ENCODE data around the gene FAM200A.

The FAM200A gene

DNA sequence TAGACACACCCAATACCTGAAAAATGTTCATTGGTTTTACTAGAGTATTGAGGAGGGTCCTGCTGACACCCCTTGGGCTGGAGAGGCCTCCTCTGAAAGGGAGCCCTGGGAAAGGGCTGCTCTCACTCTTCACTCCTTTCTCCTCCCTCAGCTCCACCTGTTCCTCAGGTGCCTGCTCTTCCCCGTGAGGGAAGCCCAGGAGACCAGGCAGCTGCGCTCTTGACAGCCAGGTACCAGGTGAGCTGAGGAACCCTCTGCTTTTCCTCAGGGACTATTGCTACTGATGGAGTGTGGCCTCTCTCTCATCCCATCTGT is 9.8 kb upstream of the FAM200A start:
- Histone ChIP-seq H3K27ac (peak overlapping the region in 2 of 11 experiments; percentile 53 to 63; a peak in 2 of 22 replicates), H3K4me1 (peaks cover 25 to 57% (median 44%) of the 10 kb centered on the region in 10 experiments), H3K9ac (peak overlapping the region in 3 of 11 experiments; percentile 16 to 96 (median 26); a peak in 2 of 22 replicates), H3K4me2 (peak overlapping the region in 5 of 11 experiments; percentile 5 to 94 (median 85); a peak in 8 of 22 replicates), H3K4me3 (no peak overlapping the region), H3K36me3 (peaks cover 64 to 74% (median 71%) of the 10 kb centered on the region in 11 experiments), H4K20me1 (peaks cover 25 to 77% (median 59%) of the 10 kb centered on the region in 11 experiments; a peak in 20 of 22 replicates), H3K27me3 (no peaks in the 10 kb centered on the region), H3K9me3 (replicated peaks in 1 of 11) (no peaks in the 10 kb centered on the region)
- no peak for TF ChIP-seq Cebpa-rat (IDR thresholded peaks at IDR 0.05)

DNA sequence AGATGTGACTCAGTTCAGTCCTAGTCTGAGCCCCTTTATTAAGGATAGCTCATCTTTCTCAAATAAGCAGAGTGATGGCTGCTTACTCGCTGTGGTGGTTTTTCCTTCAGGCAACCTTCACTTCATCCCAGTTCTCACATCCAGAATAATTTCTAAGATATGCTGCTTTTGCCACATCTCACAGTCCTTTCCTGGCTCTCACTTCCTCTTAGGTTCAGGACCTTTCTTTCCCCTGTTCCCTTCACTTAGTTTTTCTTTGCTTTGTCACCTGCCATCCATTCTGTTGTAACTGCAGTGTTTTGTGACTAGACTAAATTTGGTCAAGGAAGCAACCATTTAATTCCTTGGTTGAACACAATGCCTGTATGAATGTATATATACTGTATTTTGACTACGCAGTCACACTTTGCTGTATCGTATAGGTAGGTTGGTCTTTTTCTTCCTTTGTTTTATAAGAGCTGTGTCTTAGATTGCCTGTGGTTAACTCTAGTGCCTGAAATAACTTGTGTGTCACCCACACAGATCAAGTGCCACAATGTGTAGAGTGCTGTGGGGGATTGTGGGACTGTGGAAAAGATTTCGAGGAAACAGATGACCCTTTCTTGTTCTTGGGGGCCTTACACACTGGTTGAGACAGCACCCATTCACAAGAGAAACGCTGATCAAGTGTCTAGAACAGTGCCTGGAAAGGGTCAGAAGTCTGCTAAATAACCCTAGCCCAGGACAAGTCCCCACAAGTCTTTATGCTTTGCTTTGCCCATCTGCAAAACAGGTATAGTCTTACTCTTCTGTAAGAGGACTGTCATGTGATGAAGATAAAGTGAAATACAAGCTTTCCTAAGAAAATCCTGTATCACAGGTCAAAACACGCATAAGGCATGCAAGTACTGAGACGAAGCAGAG is 9.2 kb upstream of the FAM200A start:
- Histone ChIP-seq H3K27ac (peak overlapping the region in 3 of 11 experiments; percentile 1 to 63 (median 18); a peak in 5 of 22 replicates), H3K27me3 (no peaks in the 10 kb centered on the region), H3K4me1 (peaks cover 27 to 63% (median 47%) of the 10 kb centered on the region in 10 experiments), H3K9ac (peak overlapping the region in 7 of 11 experiments; percentile 12 to 98 (median 93); a peak in 10 of 22 replicates), H3K9me3 (replicated peaks in 1 of 11) (no peaks in the 10 kb centered on the region), H3K36me3 (peaks cover 61 to 73% (median 70%) of the 10 kb centered on the region in 11 experiments), H3K4me2 (peak overlapping the region in 10 of 11 experiments; percentile 81 to 94 (median 88); a peak in 18 of 22 replicates), H4K20me1 (peaks cover 20 to 71% (median 54%) of the 10 kb centered on the region in 11 experiments; a peak in 20 of 22 replicates), H3K4me3 (peak overlapping the region in 3 of 10 experiments; percentile 76 to 88 (median 80); a peak in 3 of 20 replicates)
- TF ChIP-seq Cebpa-rat (IDR thresholded peaks at IDR 0.05) = no peak

- H3K4me2 ChIP-seq = peak overlapping the region; percentile 81 to 94 (median 88)
- peak overlapping the region; percentile 93 to 98 (median 97) for H3K27ac ChIP-seq
- H3K27me3 ChIP-seq = no peaks in the 10 kb centered on the region
- H3K9ac ChIP-seq = peak overlapping the region; percentile 93 to 99 (median 97)
- peaks cover 45 to 73% (median 66%) of the 10 kb centered on the region in 11 experiments for H3K36me3 ChIP-seq
- no peak for TF ChIP-seq Cebpa-rat (IDR thresholded peaks at IDR 0.05)
- no peaks in the 10 kb centered on the region for H3K9me3 ChIP-seq (replicated peaks in 1 of 11)
- peaks cover 27 to 79% (median 52%) of the 10 kb centered on the region in 10 experiments for H3K4me1 ChIP-seq
- H4K20me1 ChIP-seq = peaks cover 14 to 53% (median 40%) of the 10 kb centered on the region in 11 experiments; a peak in 20 of 22 replicates
- H3K4me3 ChIP-seq = peak overlapping the region; percentile 76 to 96 (median 90)
Measured at GRCh38 chr7:99559175-99559915, 7.4 kb upstream of the FAM200A start.

DNA sequence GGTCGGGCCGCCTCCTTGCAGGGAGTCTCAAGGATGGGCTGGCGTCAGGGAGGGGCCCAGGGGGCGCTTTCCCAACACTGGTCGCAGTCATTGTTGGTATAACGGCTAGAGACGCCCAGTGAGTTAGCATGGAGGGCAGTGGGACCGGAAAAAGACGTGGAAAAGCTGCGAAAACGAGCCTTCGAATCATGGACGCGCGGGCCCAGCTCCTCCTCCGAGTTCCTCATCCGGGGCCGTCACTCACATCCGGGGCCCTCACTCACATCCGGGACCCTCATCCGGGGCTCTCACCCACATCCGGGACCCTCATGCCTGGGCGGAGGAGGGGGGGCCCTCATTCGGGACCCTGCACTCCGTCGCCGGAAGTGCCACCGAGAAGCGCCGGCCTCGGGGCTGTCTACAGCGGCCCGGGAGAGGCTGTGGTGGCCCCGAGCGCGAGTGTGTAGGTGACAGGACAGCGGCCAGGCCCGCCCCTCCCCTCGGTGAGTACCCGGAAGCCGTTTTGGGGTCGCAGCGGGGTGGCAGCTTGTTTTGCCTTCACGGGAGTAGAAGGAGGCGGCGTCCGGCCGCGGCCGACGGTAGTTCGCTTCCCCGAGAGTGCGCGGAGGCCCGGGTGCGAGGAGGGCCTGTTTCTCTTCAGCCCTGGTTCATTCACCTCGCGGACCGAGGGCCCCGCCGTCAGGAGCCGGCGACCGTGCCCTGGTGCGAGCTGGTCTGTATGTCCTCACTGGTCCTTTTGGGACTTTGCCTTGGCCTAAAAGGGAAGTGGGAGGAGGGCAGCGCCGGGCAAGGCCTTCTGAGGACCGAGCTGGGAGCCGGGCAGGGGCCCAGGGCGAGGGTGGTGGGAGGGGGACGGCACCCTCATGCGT is 6.6 kb upstream of the FAM200A start, which contains the start of gene ZNF655:
Gene ZNF655, plus strand, starts transcription at position 337 of the 869 bp plus-strand sequence. CDS start 1,918 bp downstream, outside the sequence.
- no peaks in the 10 kb centered on the region for H3K27me3 ChIP-seq
- peak within 1 kb of the TSS; percentile 76 to 96 (median 90) for H3K4me3 ChIP-seq
- peaks cover 43 to 73% (median 64%) of the 10 kb centered on the region in 11 experiments for H3K36me3 ChIP-seq
- no peaks in the 10 kb centered on the region for H3K9me3 ChIP-seq (replicated peaks in 1 of 11)
- peak within 1 kb of the TSS; percentile 93 to 99 (median 97) for H3K9ac ChIP-seq
- peak within 1 kb of the TSS; percentile 81 to 94 (median 88) for H3K4me2 ChIP-seq
- 0 out of 22 replicates have a peak, but pooled peaks of 1 of the 11 experiments have one; percentile 10 for TF ChIP-seq Cebpa-rat (IDR thresholded peaks at IDR 0.05)
- H4K20me1 ChIP-seq = peaks cover 10 to 45% (median 36%) of the 10 kb centered on the region in 11 experiments; a peak in 19 of 22 replicates
- peaks cover 27 to 73% (median 51%) of the 10 kb centered on the region in 10 experiments for H3K4me1 ChIP-seq
- peak within 1 kb of the TSS; percentile 93 to 98 (median 97) for H3K27ac ChIP-seq

DNA sequence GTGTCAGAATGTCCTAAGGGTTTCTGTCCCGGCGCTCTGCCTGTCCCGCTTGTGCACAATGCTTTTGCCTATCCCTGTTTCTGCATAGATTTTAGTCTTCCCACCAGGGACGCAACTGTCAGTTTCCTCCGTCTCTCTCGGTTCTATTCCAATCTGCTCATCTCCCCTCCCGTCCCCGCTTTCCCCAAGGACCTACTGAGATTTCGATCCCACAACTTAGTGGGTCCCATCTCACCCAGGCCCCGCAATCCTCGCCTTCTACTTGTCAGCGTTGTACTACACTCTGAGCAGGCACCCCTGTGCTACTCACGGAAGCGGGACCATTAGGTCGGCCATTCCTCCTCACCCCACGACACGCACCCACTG is 6.0 kb upstream of the FAM200A start:
- peak overlapping the region; percentile 81 to 94 (median 88) for H3K4me2 ChIP-seq
- no peak for TF ChIP-seq Cebpa-rat (IDR thresholded peaks at IDR 0.05)
- peaks cover 10 to 39% (median 29%) of the 10 kb centered on the region in 11 experiments; a peak in 17 of 22 replicates for H4K20me1 ChIP-seq
- H3K9ac ChIP-seq = peak overlapping the region; percentile 93 to 99 (median 97)
- H3K36me3 ChIP-seq = peaks cover 40 to 72% (median 61%) of the 10 kb centered on the region in 11 experiments
- peaks cover 27 to 71% (median 46%) of the 10 kb centered on the region in 10 experiments for H3K4me1 ChIP-seq
- peak overlapping the region; percentile 76 to 96 (median 90) for H3K4me3 ChIP-seq
- no peaks in the 10 kb centered on the region for H3K9me3 ChIP-seq (replicated peaks in 1 of 11)
- no peaks in the 10 kb centered on the region for H3K27me3 ChIP-seq
- peak overlapping the region; percentile 93 to 98 (median 97) for H3K27ac ChIP-seq

DNA sequence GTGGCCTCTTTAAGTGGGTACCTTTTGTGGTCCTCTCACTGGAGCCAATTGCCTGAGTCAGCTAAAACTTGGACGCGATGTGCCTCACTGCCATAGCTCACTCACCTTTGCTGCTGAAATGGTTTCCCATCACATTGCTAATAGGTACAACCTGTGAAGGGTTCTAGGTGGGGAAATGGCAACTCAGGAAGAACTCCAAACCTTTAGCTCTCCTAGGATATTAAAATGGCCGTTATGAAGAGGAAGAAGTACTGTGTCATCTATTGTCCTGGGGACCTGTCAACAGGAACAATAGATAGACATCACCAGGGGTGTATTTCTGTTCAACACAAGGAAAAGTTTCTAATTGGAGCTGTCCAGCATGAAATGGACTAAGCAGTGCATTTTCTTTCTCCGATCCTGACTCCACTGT is 5.3 kb upstream of the FAM200A start:
- Histone ChIP-seq H3K4me3 (peak overlapping the region; percentile 76 to 96 (median 90)), H3K4me1 (peaks cover 31 to 69% (median 45%) of the 10 kb centered on the region in 10 experiments), H3K27ac (peak overlapping the region; percentile 93 to 98 (median 97); a peak in 21 of 22 replicates), H3K9ac (peak overlapping the region; percentile 93 to 99 (median 97)), H3K4me2 (peak overlapping the region; percentile 81 to 94 (median 88)), H4K20me1 (peaks cover 10 to 32% (median 22%) of the 10 kb centered on the region in 11 experiments; a peak in 16 of 22 replicates), H3K27me3 (no peaks in the 10 kb centered on the region), H3K36me3 (peaks cover 33 to 64% (median 54%) of the 10 kb centered on the region in 11 experiments), H3K9me3 (replicated peaks in 1 of 11) (no peaks in the 10 kb centered on the region)
- no peak for TF ChIP-seq Cebpa-rat (IDR thresholded peaks at IDR 0.05)

- Histone ChIP-seq H3K4me2 (peak overlapping the region in 5 of 11 experiments; percentile 9 to 94 (median 39); a peak in 6 of 22 replicates), H3K4me1 (peaks cover 31 to 60% (median 40%) of the 10 kb centered on the region in 10 experiments), H3K9me3 (replicated peaks in 1 of 11) (peaks cover 0 to 5% (median 0%) of the 10 kb centered on the region in 11 experiments; a peak in 2 of 22 replicates), H3K4me3 (no peak overlapping the region), H3K9ac (no peak overlapping the region), H3K27me3 (no peaks in the 10 kb centered on the region), H3K27ac (peak overlapping the region in 2 of 11 experiments; percentile 18 to 32; a peak in 2 of 22 replicates), H4K20me1 (peaks cover 0 to 9% (median 0%) of the 10 kb centered on the region in 11 experiments; a peak in 5 of 22 replicates), H3K36me3 (peaks cover 14 to 46% (median 34%) of the 10 kb centered on the region in 11 experiments; a peak in 21 of 22 replicates)
- no peak for TF ChIP-seq Cebpa-rat (IDR thresholded peaks at IDR 0.05)
Measured at GRCh38 chr7:99554939-99555338, 3.0 kb upstream of the FAM200A start.

All from BLaER1 treated with 17β-estradiol and CSF1 and Interleukin-3, amounts not matched to agents 10 nM and 100 nM (cell line).